CD14-positive monocyte (primary cell): ENCODE results near the gene CFAP74. TPM values are rescaled to one million over a fixed set of nuclear protein-coding genes. Genes with fewer than 3 reads are reported as not detected.

Source experiments
- DNase-seq, 3 donors: peaks; one replicate each; pipeline ENCODE4 v3.0.0-alpha.2; 2011 to 2022
- H2AFZ ChIP-seq: 2 replicates; pipeline ENCODE4 v1.6.0; 2012; ENCODE audit warnings: mild to moderate bottlenecking, low read depth, low read length, inconsistent platforms; ENCODE audit not compliant: insufficient read depth, poor library complexity, severe bottlenecking
- H3K27ac ChIP-seq, 2 donors: 1 replicate in 1 of 2; 2 replicates in 1 of 2; pipeline ENCODE4 v1.5.1; 2012 to 2013; ENCODE audit warnings: low read length in 2 of 2, control low read depth in 1 of 2, inconsistent platforms in 1 of 2, low read depth in 1 of 2, mild to moderate bottlenecking in 1 of 2
- H3K27me3 ChIP-seq, 2 donors: one replicate each; pipeline versions ENCODE4 v1.6.0 to v1.6.1; 2011 to 2013; ENCODE audit warnings: low read length in 2 of 2; ENCODE audit not compliant: control insufficient read depth in 2 of 2, insufficient read depth in 2 of 2
- H3K36me3 ChIP-seq, 2 donors: replicated peaks in 1 of 2; 1 replicate in 1 of 2; 2 replicates in 1 of 2; pipeline versions ENCODE4 v1.5.1 to v1.6.1; 2012 to 2013; ENCODE audit warnings: low read length in 2 of 2, control low read depth in 1 of 2, inconsistent platforms in 1 of 2, mild to moderate bottlenecking in 1 of 2; ENCODE audit not compliant: insufficient read depth in 2 of 2, control insufficient read depth in 1 of 2
- H3K4me1 ChIP-seq, 2 donors: 1 replicate in 1 of 2; 2 replicates in 1 of 2; pipeline versions ENCODE4 v1.5.1 to v1.6.1; 2012 to 2013; ENCODE audit warnings: low read length in 2 of 2, control low read depth in 1 of 2, inconsistent platforms in 1 of 2, mild to moderate bottlenecking in 1 of 2, moderate library complexity in 1 of 2; ENCODE audit not compliant: insufficient read depth in 2 of 2, control insufficient read depth in 1 of 2
- H3K4me2 ChIP-seq: replicated peaks from 2 replicates; pipeline ENCODE3; 2012; ENCODE audit warnings: low read length, moderate library complexity, mild to moderate bottlenecking; ENCODE audit not compliant: poor library complexity, severe bottlenecking; ENCODE audit errors: extremely low read depth
- H3K4me3 ChIP-seq, 3 experiments: fragments of 200-600 bp in 1 of 3; sonication (generic) in 1 of 3; replicated peaks in 1 of 3; 1 replicate in 2 of 3; 2 replicates in 1 of 3; pipeline ENCODE4 v1.5.1; 2011 to 2013; ENCODE audit warnings: low read length in 3 of 3, mild to moderate bottlenecking in 3 of 3, control low read depth in 2 of 3, low read depth in 2 of 3, inconsistent platforms in 1 of 3, moderate library complexity in 1 of 3
- H3K79me2 ChIP-seq: 2 replicates; pipeline ENCODE4 v1.6.0; 2012; ENCODE audit warnings: mild to moderate bottlenecking, control low read depth, inconsistent platforms, low read length, moderate library complexity; ENCODE audit not compliant: insufficient read depth
- H3K9ac ChIP-seq: 2 replicates; pipeline ENCODE4 v1.6.0; 2017; ENCODE audit warnings: low read length, mild to moderate bottlenecking; ENCODE audit not compliant: insufficient read depth, poor library complexity, severe bottlenecking
- H3K9me3 ChIP-seq, 2 donors: replicated peaks in 1 of 2; 1 replicate in 1 of 2; 2 replicates in 1 of 2; pipeline versions ENCODE4 v1.5.1 to v1.6.1; 2012 to 2013; ENCODE audit warnings: low read length in 2 of 2, control low read depth in 1 of 2; ENCODE audit not compliant: control insufficient read depth in 1 of 2, insufficient read depth in 1 of 2
- H4K20me1 ChIP-seq: 2 replicates; pipeline ENCODE4 v1.6.0; 2012; ENCODE audit warnings: mild to moderate bottlenecking, low read length, control low read depth, moderate library complexity; ENCODE audit not compliant: insufficient read depth
- H3K27ac Mint-ChIP-seq, 7 donors: one replicate each; pipeline ENCODE4 v1.8.0; 2020; ENCODE audit warnings: mild to moderate bottlenecking in 7 of 7, mixed read lengths in 7 of 7, moderate library complexity in 6 of 7, inconsistent platforms in 2 of 7
- H3K27me3 Mint-ChIP-seq, 3 donors: one replicate each; pipeline ENCODE4 v1.8.0; 2021 to 2022; ENCODE audit warnings: low read depth in 3 of 3, mild to moderate bottlenecking in 3 of 3, mixed read lengths in 3 of 3, moderate library complexity in 3 of 3, inconsistent platforms in 1 of 3
- H3K36me3 Mint-ChIP-seq, 2 donors: one replicate each; pipeline ENCODE4 v1.8.0; 2020; ENCODE audit warnings: mixed read lengths in 2 of 2, inconsistent platforms in 1 of 2, mild to moderate bottlenecking in 1 of 2
- H3K4me1 Mint-ChIP-seq: one replicate; pipeline ENCODE4 v1.8.0; 2020; ENCODE audit warnings: mild to moderate bottlenecking, mixed read lengths
- H3K4me3 Mint-ChIP-seq, 2 donors: one replicate each; pipeline ENCODE4 v1.8.0; 2020; ENCODE audit warnings: mild to moderate bottlenecking in 2 of 2, mixed read lengths in 2 of 2, moderate library complexity in 1 of 2
- H3K9me3 Mint-ChIP-seq, 7 donors: one replicate each; pipeline ENCODE4 v1.8.0; 2020 to 2022; ENCODE audit warnings: mixed read lengths in 7 of 7, mild to moderate bottlenecking in 6 of 7, moderate library complexity in 6 of 7, inconsistent platforms in 2 of 7
- WGBS: methylation state at CpG from one replicate; pipeline ENCODE4 v1.1.5; 2013; ENCODE audit warnings: missing lambda C conversion rate; ENCODE audit not compliant: insufficient coverage; 5-methylcytosine and 5-hydroxymethylcytosine counted together
- intact Hi-C, 2 donors: fragments of 100-400 bp; cut with micrococcal nuclease; formaldehyde crosslinking; loops; one replicate each; pipeline versions ENCODE4 v1.15.0 to v1.15.1; 2023
- polyA plus RNA-seq, 3 donors: library from polyadenylated mRNA; depleted of rRNA in 1 of 3; unstranded in 2 of 3; stranded (reverse) in 1 of 3; fragments of 300-500 nt in 2 of 3; fragments of >200 nt in 1 of 3; fragmentation: Illumina TruSeq in 2 of 3; gene quantifications; 1 replicate in 2 of 3; 2 replicates in 1 of 3; pipeline ENCODE4 v1.2.3, GENCODE V29; 2012 to 2021
- TF ChIP-seq, protein P1 (sequence below): fragments of 200-600 bp; IDR thresholded peaks from one replicate; pipeline ENCODE4 v1.8.0; 2022; ENCODE audit warnings: antibody characterized with exemption, mild to moderate bottlenecking

Gene CFAP74
- polyA plus RNA-seq, 3 donors: not detected

- H4K20me1 ChIP-seq: no peaks in the 10 kb centered on the region
- H3K4me2 ChIP-seq: no peak overlapping the region
- peaks cover 0 to 11% (median 6%) of the 10 kb centered on the region in 7 donors for H3K9me3 Mint-ChIP-seq
- peak overlapping the region in 1 of 2 donors; percentile 59 for H3K4me3 Mint-ChIP-seq
- intact Hi-C loops: no loop called here
- H3K4me3 ChIP-seq: no peak overlapping the region
- DNase-seq: no peak
- no peak overlapping the region for H2AFZ ChIP-seq
- peak overlapping the region in 1 of 7 donors; percentile 62 for H3K27ac Mint-ChIP-seq
- WGBS: 83% methylated on average over 10 of the region's 16 CpGs
- H3K36me3 Mint-ChIP-seq: peaks cover 0 to 2% of the 10 kb centered on the region in 2 donors
- peaks cover 9 to 42% of the 10 kb centered on the region in 2 donors for H3K27me3 ChIP-seq
- H3K36me3 ChIP-seq: no peaks in the 10 kb centered on the region
- peaks cover 43 to 60% (median 52%) of the 10 kb centered on the region in 3 donors for H3K27me3 Mint-ChIP-seq
- H3K79me2 ChIP-seq: no peaks in the 10 kb centered on the region
- H3K9ac ChIP-seq: no peak overlapping the region
- peaks cover 9% of the 10 kb centered on the region for H3K4me1 Mint-ChIP-seq
- H3K9me3 ChIP-seq: no peaks in the 10 kb centered on the region
- H3K4me1 ChIP-seq: peaks cover 4 to 10% of the 10 kb centered on the region in 2 donors
- TF ChIP-seq, protein P1, sequence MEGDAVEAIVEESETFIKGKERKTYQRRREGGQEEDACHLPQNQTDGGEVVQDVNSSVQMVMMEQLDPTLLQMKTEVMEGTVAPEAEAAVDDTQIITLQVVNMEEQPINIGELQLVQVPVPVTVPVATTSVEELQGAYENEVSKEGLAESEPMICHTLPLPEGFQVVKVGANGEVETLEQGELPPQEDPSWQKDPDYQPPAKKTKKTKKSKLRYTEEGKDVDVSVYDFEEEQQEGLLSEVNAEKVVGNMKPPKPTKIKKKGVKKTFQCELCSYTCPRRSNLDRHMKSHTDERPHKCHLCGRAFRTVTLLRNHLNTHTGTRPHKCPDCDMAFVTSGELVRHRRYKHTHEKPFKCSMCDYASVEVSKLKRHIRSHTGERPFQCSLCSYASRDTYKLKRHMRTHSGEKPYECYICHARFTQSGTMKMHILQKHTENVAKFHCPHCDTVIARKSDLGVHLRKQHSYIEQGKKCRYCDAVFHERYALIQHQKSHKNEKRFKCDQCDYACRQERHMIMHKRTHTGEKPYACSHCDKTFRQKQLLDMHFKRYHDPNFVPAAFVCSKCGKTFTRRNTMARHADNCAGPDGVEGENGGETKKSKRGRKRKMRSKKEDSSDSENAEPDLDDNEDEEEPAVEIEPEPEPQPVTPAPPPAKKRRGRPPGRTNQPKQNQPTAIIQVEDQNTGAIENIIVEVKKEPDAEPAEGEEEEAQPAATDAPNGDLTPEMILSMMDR: no peak
- no peak overlapping the region for H3K27ac ChIP-seq
Observed at GRCh38 chr1:2052054-2052679, 48.6 kb upstream of the CFAP74 start.

DNA sequence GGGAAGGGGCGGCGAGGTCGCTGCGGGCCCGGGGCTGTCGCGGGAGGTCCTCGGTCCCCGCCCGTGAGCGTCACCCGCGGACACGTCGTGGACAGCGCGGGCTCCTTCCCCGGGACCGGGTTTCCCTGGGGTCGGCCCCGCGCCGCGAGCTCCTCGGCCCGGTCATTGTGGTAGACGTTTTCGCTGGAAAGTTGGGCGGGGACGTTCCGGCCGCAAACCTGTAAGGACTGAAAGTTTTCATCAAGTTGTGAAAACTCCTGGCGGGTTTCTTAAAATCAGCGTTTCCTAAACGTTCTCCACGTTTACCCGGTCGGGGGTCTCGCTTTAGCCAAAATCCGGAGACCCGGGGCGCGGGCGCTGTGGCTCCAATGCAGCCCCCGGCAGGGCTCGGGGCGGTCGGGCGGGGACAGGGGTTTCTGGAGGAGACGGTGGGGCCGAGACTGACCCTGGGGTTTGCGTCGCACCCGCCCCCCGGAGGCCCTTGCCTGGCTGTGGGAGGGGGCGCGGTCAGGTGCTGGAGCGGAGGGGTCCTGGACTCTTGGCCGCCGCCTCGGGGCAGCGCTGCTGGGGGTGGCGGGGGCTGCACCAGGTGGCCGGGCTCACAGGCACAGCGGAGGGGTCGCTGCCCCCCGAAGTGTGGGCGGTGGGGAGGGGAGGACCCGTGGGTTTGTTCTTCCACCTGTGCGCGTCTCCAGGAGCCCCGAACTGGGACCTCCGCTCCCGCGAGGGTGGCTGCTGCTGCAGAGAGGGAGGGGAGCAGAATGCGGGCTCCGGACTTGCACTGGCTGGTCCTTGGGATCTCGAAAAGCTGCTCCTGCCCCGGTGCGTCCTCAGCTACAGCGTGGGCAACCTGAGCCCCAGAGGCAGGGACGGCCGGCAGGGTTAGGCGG lies 47.5 kb upstream of the CFAP74 start:
- Histone ChIP-seq H3K79me2 (no peaks in the 10 kb centered on the region), H3K27ac (no peak overlapping the region), H3K4me1 (peaks cover 4 to 10% of the 10 kb centered on the region in 2 donors), H2AFZ (peak overlapping the region; percentile 53), H3K9me3 (no peaks in the 10 kb centered on the region), H3K36me3 (no peaks in the 10 kb centered on the region), H3K4me2 (peak overlapping the region; percentile 79), H3K4me3 (peak overlapping the region in 1 of 3 experiments; percentile 70), H4K20me1 (no peaks in the 10 kb centered on the region), H3K27me3 (peaks cover 9 to 54% of the 10 kb centered on the region in 2 donors), H3K9ac (no peak overlapping the region)
- Mint-ChIP-seq H3K9me3 (peaks cover 0 to 11% (median 6%) of the 10 kb centered on the region in 7 donors), H3K36me3 (peaks cover 0 to 2% of the 10 kb centered on the region in 2 donors), H3K27ac (no peak overlapping the region), H3K27me3 (peaks cover 46 to 71% (median 59%) of the 10 kb centered on the region in 3 donors), H3K4me3 (peak overlapping the region; percentile 48 to 73), H3K4me1 (peaks cover 9% of the 10 kb centered on the region)
- 23% methylated on average over 82 of the region's 84 CpGs for WGBS
- no peak for DNase-seq
- intact Hi-C loops: no loop called here
- TF ChIP-seq, protein P1: no peak
